GM18517 (cell line): Measurements from ENCODE around the gene KPNA3.
A peak's percentile ranks its signal among the peaks of the same experiment; 100 is the strongest.

Experiments
- ATAC-seq: cut with Tn5 transposase; IDR thresholded peaks from one replicate; pipeline ENCODE4 v1.9.1; 2021; ENCODE audit warnings: mild to moderate bottlenecking, moderate library complexity; ENCODE audit not compliant: unreplicated experiment

The KPNA3 gene

DNA sequence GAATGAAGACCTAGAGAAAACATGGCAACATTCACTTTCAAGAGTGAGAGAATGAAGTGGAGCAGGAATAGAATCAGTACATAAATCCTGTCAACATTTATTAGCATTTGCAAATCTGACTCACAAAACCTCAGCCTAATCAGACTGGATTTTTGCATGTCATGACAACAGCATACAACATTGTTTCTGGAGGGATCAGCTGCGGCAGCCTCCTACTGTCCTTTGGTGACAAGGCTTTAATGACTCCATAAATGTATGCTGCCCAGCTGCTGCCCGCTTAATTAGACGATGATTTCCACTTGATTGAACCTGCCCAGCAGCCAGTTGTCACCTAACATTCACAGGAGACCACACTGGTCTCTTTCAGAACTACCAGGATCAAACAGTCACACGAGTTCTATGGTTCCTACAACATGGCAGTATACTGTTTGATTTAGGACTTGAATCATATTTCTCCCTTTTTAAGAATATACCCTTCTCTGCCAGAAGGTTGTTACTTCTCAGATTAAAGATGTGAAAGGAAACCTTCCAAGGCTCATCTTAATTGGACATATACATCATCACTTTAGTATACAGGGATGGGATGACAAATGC, 110.5 kb downstream of the KPNA3 start:
- no peak for ATAC-seq

GRCh38 chr13:49679246-49679645, 113.2 kb downstream of the KPNA3 start:
- no peak for ATAC-seq

DNA sequence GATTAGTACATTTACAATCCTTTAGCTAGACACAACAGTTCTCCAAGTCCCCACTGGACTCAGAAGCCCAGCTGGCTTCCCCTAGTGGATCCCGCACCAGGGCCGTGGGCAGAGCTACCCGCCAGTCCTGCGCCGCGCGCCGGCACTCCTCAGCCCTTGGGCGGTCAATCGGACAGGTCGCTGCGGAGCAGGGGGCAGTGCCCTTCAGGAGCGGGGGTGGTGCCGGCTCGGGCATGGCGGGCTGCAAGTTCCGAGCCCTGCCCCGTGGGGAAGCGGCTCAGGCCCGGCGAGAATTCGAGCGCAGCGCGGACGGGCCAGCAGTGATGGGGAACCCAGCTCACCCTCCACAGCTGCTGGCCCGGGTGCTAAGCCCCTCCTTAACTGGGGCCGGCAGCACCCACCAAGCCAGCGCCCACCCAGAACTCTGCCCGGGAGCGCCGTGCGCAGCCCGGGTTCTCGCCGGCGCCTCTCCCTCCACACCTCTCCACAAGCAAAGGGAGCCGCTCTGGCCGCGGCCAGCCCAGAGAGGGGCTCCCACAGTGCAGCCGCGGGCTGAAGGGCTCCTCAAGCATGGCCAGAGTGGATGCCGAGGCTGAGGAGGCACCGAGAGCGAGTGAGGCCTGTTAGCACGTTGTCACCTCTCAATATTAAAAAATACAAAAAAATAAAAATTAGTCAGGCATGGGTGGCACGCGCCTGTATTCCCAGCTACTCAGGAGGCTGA, 114.1 kb downstream of the KPNA3 start:
- ATAC-seq: no peak

DNA sequence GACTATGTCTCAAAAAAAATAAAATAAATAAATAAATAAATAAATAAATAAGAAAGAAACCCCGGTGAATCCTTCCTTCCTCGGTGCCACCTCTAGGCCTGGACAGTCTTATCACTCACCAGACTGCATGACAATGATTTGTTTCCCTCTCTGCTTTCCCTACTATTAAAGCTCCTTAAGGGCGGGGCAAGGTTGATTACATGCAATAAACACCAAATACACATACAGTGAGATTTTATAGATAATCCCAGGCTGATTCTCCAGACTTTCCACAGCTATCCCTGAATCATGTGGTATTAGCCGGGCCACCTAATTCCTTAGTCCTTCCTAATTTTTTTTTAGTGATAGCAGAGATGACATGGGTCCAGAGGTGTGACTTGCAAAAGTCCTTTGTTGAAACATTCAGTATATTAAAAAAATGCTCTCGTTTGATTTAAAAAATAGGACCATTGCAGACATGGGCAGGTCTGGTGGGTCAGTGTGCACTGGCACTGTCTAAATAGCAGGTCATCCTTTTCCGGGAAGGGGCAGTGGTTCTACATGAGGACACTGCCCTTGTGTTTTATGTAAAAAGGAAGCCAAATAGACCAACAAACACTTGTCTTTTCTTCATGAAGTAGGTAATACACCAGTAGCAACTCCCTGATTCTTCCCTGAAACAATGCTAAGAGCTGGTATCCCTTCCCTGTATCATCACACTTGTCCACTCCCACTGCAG, 115.7 kb downstream of the KPNA3 start:
- ATAC-seq: no peak

DNA sequence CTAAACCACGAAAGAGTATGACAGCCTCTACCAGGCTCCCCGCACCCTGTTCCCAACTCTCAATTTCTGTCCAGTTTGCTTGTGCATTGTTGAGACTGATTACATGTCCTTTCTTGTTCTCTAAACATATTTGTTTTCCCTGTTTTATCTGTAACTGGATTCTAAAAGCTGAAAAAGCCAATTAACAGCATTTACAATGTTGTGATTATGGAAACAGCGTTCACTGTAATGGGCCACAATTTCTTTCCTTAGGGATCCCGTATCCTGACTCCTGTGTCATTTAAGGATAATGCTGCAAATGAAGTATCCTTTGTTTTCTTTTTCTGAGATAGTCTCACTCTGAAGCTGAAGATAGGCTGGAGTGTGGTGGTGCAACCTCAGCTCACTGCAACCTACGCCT, 121.7 kb downstream of the KPNA3 start:
- no peak for ATAC-seq

DNA sequence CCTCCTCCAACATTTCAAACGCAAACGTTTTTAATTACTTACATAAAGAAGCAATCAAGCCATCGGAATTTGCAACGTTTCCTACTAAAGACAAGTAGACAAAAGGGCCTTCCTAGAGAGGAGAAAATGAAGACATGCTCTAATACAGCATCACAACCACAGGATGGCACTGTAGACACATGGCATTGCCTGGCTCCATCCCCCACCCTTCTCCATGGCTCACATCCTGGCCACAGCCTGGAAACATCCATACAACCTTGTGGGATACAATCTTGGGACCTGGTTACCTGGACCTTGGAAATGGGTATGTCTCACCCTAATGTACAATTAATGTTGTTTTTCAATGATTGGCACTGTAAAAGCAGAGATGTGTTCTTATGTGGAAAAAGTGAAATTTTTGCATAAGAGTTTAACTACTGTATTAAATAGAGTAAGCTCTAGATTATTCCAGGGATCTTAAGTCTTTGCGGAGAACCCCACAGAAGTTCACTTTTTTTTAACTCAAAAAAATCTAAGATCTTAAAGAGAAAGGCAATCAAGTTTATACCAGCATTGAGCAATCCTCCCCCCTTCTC, 122.7 kb downstream of the KPNA3 start:
- ATAC-seq: no peak

- no peak for ATAC-seq
Observed at GRCh38 chr13:49667773-49668172, 124.7 kb downstream of the KPNA3 start.

DNA sequence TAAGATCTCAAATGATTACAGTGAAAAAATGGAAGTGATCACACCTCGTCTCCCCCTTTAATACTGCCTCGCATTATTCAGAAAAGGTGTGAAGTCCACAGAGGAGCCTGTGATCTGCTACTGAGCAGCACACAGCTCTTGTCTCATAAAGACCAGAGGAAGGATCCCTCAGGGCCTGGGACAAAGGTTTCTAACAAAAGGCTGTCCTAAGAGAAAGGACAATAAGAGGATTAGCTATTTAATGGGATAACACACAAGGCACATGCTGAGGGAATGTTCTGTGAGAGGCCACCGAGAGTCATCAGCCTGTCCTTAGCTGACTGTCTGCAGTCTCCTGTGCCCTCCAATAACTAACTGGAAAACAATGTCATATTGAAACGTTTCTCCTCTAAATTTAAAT, 127.9 kb downstream of the KPNA3 start:
- no peak for ATAC-seq

DNA sequence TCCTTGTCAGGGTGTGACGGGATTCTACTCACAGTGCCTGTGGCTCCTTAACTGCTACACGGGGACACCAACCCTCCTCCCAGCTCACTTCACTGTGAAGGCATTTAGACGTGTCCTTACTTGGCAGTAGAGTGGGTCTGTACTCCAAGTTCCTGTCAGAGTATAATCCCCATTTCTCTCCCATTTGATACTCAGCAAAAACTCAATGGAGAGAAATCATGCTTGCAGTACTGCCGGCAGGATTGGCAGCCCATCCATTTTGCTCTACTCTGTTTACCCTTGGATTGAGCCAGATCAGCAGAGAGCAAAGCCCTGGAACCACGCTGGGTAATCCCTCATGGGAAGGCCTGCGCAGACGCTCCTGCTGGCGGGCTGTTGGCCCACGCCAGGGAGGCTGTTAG, 135.2 kb downstream of the KPNA3 start:
- no peak for ATAC-seq

DNA sequence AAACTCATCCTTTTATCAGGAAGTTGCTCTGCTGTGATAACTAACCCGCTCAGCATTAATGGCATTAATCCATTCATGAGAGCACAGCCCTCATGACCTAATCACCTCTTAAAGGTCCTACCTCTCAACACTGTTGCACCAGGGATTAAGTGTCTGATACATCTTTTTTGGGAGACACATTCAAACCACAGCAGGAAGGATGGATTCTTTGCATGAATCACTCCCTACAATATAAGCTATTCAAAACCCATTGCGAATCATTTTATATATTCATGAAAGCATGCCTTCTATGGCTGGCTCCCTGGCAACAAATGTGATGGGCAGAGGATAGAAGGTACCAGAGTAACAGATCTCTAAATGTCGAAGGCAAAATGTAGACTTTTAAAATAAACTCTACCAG, 136.6 kb downstream of the KPNA3 start:
- no peak for ATAC-seq

DNA sequence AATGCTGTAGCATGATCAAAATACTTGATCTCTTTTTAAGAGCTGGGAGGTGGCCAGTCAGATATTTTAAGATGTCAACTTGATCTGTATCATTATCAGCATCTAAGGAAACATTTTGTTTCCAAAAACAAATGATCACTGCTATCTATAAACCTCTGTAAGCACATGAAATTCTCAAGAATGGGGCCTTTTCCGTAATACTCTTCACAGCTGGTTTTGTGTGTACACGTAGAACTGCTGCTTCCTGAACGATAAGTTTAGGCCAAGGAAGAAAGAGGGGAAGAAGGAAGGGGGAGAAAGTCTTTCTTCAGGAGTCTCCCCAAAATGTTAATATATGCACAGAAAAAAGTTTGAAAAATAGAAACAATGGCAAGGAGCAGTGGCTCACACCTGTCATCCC, 138.5 kb downstream of the KPNA3 start:
- no peak for ATAC-seq

GRCh38 chr13:49653478-49653877, 139.0 kb downstream of the KPNA3 start:
- ATAC-seq: no peak

DNA sequence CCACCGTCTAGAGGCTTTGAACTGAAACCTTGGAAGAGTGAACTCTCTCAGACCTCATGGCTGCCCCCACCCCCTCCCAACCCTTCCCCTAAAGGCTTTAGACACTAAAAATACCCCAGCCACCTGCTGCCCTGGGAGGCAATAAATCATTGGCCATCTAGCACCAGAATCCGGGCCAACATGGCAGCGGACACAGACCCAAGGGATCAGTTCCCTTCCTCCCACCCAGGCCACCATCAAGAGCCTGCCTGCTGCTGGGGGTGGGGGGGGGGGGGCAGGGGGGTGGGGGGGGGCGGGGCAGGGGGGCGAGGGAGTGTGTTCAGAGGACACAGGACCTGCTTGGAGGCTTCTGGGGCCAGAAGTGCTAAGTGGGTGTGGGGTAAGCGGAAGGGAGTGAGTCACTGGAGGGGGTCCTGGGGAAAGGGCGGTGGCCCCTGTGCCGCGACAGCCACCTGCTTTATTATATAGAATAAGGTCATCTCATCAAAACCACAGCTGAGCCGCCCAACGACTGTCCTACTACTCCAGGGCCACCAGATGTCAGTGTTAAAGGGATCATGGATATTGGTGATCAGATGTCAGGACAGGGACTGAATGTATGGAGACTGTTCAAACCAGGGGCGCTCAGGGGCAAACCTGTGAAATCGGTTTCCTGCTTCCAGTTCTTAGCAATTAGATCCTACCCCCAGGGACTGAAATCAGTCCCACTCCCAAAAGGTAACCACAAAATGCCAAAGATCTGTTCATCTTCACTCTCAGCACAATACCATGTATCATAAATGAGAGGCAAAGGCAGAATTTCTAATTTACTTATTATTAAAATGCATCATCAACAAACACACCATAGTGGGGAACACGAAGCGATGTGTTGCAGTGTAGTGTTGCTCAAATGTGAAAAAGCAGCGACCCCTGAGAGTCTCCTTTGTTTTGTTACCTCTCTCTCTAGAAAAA, 139.9 kb downstream of the KPNA3 start:
- peak; percentile 59 for ATAC-seq

DNA sequence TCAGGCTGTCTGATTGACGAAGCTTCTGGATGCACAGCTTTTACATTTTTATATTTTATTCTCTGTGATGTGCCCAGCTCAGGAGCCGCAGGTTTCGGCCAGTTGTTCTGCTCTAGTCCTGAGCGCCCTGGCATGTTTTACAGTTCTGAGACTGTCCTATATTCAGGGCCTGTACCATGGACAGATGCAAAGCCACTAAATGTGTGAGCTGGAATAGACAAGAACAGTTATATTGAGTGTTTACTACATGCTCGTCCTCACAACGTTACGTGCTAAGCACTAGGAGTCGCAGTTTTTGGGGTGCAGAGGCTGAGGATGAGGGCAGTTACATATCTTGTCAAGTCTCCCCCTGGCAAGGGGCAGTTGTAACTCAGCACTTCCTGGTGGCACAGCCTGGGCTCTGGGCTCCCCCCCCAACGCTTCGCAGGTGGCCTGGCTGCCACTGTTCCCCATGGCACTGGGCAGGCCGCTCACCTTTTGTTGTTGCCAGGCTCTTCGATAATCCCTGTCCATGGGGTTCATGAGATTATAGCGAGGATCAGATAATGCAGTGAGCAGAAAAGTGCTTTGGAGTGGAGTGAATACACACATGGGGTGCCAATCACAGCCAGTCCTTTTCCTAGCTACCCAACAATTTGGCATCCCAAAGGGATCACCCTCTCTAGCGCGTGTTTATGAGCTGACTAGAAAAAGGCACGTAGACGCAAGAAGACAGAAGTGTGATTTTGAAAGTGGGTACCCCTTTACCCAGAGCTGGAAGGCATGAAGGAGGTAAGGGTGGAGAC, 140.7 kb downstream of the KPNA3 start:
- no peak for ATAC-seq

DNA sequence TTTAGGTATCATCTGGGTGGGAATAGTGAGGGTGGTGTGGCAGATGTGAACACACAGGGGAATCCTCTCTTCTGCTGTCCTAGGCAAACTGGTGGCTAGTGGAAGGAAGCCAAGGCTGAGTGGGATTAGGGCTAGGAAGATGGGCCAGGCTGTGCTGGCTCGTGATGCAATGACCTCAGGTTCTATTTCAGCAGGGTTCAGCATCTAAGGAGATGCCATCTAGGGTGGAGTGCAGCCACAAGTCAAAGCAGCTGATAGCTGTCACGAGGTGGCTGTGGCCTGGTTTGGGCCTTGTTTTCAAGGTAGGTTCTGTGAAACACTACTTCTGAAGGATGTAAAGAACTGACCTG, 142.5 kb downstream of the KPNA3 start:
- no peak for ATAC-seq
